Neuronal stem cell (in vitro differentiated cells): ENCODE measurements around the gene SLC5A1.

ENCODE experiments used
- DNase-seq: peaks from one replicate; pipeline ENCODE4 v3.0.0-alpha.2; 2013; ENCODE audit warnings: low spot score
- H2AFZ ChIP-seq: one replicate; pipeline ENCODE4 v1.6.1; 2013; ENCODE audit warnings: mild to moderate bottlenecking, low read length, inconsistent platforms
- H2AK5ac ChIP-seq: 2 replicates; pipeline ENCODE4 v1.6.1; 2013; ENCODE audit warnings: low read depth, mild to moderate bottlenecking, inconsistent platforms, low read length, moderate library complexity, mixed read lengths
- H2BK120ac ChIP-seq: 2 replicates; pipeline ENCODE4 v1.6.1; 2013; ENCODE audit warnings: low read depth, mild to moderate bottlenecking, inconsistent platforms, low read length, moderate library complexity, mixed read lengths
- H2BK12ac ChIP-seq: one replicate; pipeline ENCODE4 v1.6.1; 2013; ENCODE audit warnings: low read length, inconsistent platforms
- H2BK15ac ChIP-seq: 2 replicates; pipeline ENCODE4 v1.6.1; 2013; ENCODE audit warnings: mild to moderate bottlenecking, low read length, inconsistent platforms, mixed read lengths
- H2BK5ac ChIP-seq: one replicate; pipeline ENCODE4 v1.6.1; 2013; ENCODE audit warnings: inconsistent platforms, mild to moderate bottlenecking, low read length, moderate library complexity
- H3K14ac ChIP-seq: one replicate; pipeline ENCODE4 v1.6.1; 2013; ENCODE audit warnings: low read length, inconsistent platforms
- H3K18ac ChIP-seq: 2 replicates; pipeline ENCODE4 v1.6.1; 2013; ENCODE audit warnings: low read length, inconsistent platforms
- H3K23ac ChIP-seq: 2 replicates; pipeline ENCODE4 v1.6.1; 2013; ENCODE audit warnings: low read depth, mild to moderate bottlenecking, mixed read lengths, low read length, inconsistent platforms; ENCODE audit not compliant: poor library complexity
- H3K27ac ChIP-seq: replicated peaks from 3 replicates; pipeline ENCODE4 v1.5.1; 2013; ENCODE audit warnings: low read length, inconsistent platforms
- H3K27me3 ChIP-seq, 3 experiments: 2 replicates each; pipeline ENCODE4 v1.6.1; 2013; ENCODE audit warnings: low read length in 3 of 3, mild to moderate bottlenecking in 2 of 3, inconsistent platforms in 1 of 3, low read depth in 1 of 3, mixed read lengths in 1 of 3, moderate library complexity in 1 of 3; ENCODE audit not compliant: control insufficient read depth in 3 of 3, insufficient read depth in 3 of 3
- H3K36me3 ChIP-seq, 2 donors: replicated peaks in 1 of 2; 2 replicates each; pipeline ENCODE4 v1.6.1; 2013; ENCODE audit warnings: low read length in 2 of 2; ENCODE audit not compliant: control insufficient read depth in 2 of 2, insufficient read depth in 2 of 2
- H3K4ac ChIP-seq: 2 replicates; pipeline ENCODE4 v1.6.1; 2013; ENCODE audit warnings: inconsistent platforms, mild to moderate bottlenecking, low read length, moderate library complexity
- H3K4me1 ChIP-seq, 2 donors: 1 replicate in 1 of 2; 2 replicates in 1 of 2; pipeline ENCODE4 v1.6.1; 2013; ENCODE audit warnings: low read length in 2 of 2, low read depth in 1 of 2; ENCODE audit not compliant: control insufficient read depth in 2 of 2, insufficient read depth in 1 of 2
- H3K4me2 ChIP-seq: one replicate; pipeline ENCODE4 v1.6.1; 2013; ENCODE audit warnings: mild to moderate bottlenecking, low read length, inconsistent platforms; ENCODE audit not compliant: insufficient read depth, poor library complexity, severe bottlenecking
- H3K4me3 ChIP-seq, 2 donors: 2 replicates each; pipeline ENCODE4 v1.5.1; 2013; ENCODE audit warnings: low read length in 2 of 2, mild to moderate bottlenecking in 2 of 2, inconsistent platforms in 1 of 2, moderate library complexity in 1 of 2
- H3K79me1 ChIP-seq: one replicate; pipeline ENCODE4 v1.6.1; 2013; ENCODE audit warnings: low read depth, mild to moderate bottlenecking, inconsistent platforms, low read length, moderate library complexity
- H3K9ac ChIP-seq: one replicate; pipeline ENCODE4 v1.6.1; 2013; ENCODE audit warnings: mild to moderate bottlenecking, low read depth, low read length, inconsistent platforms; ENCODE audit not compliant: poor library complexity
- H3K9me3 ChIP-seq, 2 donors: replicated peaks in 1 of 2; 2 replicates each; pipeline versions ENCODE3 to v1.6.1; 2013; ENCODE audit warnings: low read length in 2 of 2, mild to moderate bottlenecking in 2 of 2, inconsistent platforms in 1 of 2, low read depth in 1 of 2, mixed read lengths in 1 of 2, moderate library complexity in 1 of 2; ENCODE audit not compliant: control insufficient read depth in 2 of 2, insufficient read depth in 1 of 2
- H4K8ac ChIP-seq: one replicate; pipeline ENCODE4 v1.6.1; 2013; ENCODE audit warnings: low read depth, mild to moderate bottlenecking, inconsistent platforms, low read length, moderate library complexity
- H4K91ac ChIP-seq: one replicate; pipeline ENCODE4 v1.6.1; 2013; ENCODE audit warnings: low read length, low read depth, mild to moderate bottlenecking, inconsistent platforms; ENCODE audit not compliant: poor library complexity
- WGBS, 2 donors: extraction: QIAGEN DNeasy Blood & Tissue Kit; methylation state at CpG; one replicate each; pipeline ENCODE4 v1.1.7; 2013; ENCODE audit warnings: missing lambda C conversion rate in 2 of 2, mixed read lengths in 1 of 2; ENCODE audit not compliant: insufficient read length in 2 of 2, insufficient replicate concordance in 1 of 2; ENCODE audit errors: extremely low coverage in 2 of 2; 5-methylcytosine and 5-hydroxymethylcytosine counted together

Gene SLC5A1

DNA sequence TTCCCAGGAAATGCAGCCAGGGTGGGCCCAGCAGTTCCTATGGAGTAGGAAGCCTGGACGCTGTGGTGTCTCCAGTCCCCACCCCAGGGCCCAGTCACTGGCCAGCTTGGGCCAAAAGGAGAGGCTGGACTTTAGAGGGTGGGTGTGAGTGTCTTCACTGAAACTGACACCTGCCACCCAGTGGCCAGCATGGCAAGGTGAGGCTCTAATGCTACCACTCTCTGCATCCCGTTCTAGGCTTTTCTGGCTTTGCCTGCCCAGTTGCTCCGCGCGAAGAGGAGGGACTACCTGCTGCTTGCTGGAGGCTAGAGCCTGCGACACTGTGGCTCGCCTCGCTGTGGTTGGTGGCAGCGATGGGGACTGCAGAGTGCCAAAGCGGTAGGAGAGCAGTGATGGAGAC lies 80.6 kb downstream of the SLC5A1 start:
- Histone ChIP-seq H3K9ac (no peak overlapping the region), H3K36me3 (no peaks in the 10 kb centered on the region), H3K79me1 (no peaks in the 10 kb centered on the region), H4K91ac (peak overlapping the region; percentile 92), H3K4ac (peak overlapping the region; percentile 23), H3K18ac (peak overlapping the region; percentile 84), H3K4me3 (peak overlapping the region in 1 of 2 donors; percentile 3), H3K4me1 (peaks cover 0 to 2% of the 10 kb centered on the region in 2 donors), H2BK5ac (no peak overlapping the region), H2AFZ (no peak overlapping the region), H2BK15ac (peak overlapping the region; percentile 84), H2BK120ac (no peak overlapping the region), H3K27me3 (no peaks in the 10 kb centered on the region), H2BK12ac (peak overlapping the region; percentile 97), H3K27ac (no peak overlapping the region), H3K9me3 (no peaks in the 10 kb centered on the region), H3K4me2 (no peak overlapping the region), H3K14ac (peak overlapping the region; percentile 67), H3K23ac (peak overlapping the region; percentile 37), H4K8ac (no peak overlapping the region), H2AK5ac (peak overlapping the region; percentile 86)
- WGBS, 2 donors, result no CpG with 5 or more reads among the region's 10 CpGs
- DNase-seq, result no peak

DNA sequence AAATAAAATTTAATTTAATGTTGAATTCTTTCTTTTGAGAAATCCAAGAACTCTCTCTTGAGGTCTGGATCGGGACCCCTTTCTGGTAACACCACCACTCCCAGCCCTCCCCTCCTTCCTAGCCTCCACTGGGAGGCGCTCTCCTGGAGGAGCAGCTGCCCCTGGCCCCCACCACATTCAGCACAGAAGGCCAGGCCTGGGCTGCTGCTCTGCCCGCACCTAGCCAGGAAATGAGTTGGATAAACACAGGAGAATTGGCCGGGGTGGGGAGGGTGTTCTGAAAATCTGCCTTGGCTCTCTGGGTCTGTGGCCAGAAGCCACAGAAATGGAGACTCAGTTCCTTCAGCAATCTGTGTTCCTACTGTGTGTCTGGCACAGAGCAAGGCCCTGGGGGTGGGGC lies 84.8 kb downstream of the SLC5A1 start:
- no peak overlapping the region for H3K14ac ChIP-seq
- H4K8ac ChIP-seq, result no peak overlapping the region
- H2AK5ac ChIP-seq, result no peak overlapping the region
- H3K36me3 ChIP-seq, result no peaks in the 10 kb centered on the region
- H2BK12ac ChIP-seq, result no peak overlapping the region
- no peak overlapping the region for H3K4me2 ChIP-seq
- H3K79me1 ChIP-seq, result no peaks in the 10 kb centered on the region
- H3K27me3 ChIP-seq, result no peaks in the 10 kb centered on the region
- H2BK120ac ChIP-seq, result no peak overlapping the region
- no peak overlapping the region for H3K4me3 ChIP-seq
- H3K27ac ChIP-seq, result no peak overlapping the region
- H4K91ac ChIP-seq, result no peak overlapping the region
- peaks cover 0 to 2% of the 10 kb centered on the region in 2 donors for H3K4me1 ChIP-seq
- no peak overlapping the region for H2AFZ ChIP-seq
- WGBS, 2 donors, result no CpG with 5 or more reads among the region's 4 CpGs
- H3K23ac ChIP-seq, result peak overlapping the region; percentile 31
- H3K9me3 ChIP-seq, result no peaks in the 10 kb centered on the region
- H3K18ac ChIP-seq, result peak overlapping the region; percentile 38
- DNase-seq, result no peak
- H2BK5ac ChIP-seq, result no peak overlapping the region
- no peak overlapping the region for H2BK15ac ChIP-seq
- H3K4ac ChIP-seq, result no peak overlapping the region
- no peak overlapping the region for H3K9ac ChIP-seq

DNA sequence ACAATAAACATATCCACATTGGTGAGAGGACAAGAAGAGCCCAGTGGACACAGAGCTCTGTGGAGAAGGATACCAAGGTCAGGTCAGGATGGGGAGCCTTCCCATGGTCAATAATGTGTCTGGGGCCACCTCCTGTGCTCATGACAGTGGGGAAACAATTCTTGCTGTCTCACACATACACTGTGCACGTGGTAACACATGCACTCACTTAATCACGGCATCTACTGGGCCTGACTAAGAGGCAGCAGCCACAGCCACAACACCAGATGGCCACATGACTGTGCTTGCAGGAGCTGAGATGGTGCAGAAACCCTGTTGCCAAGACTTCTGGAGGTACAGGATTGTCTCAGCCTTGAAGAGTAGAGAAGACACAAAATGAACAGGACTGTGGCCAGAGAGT lies 87.4 kb downstream of the SLC5A1 start:
- no peaks in the 10 kb centered on the region for H3K27me3 ChIP-seq
- no peak overlapping the region for H3K4me2 ChIP-seq
- no peaks in the 10 kb centered on the region for H3K4me1 ChIP-seq
- no peaks in the 10 kb centered on the region for H3K79me1 ChIP-seq
- no peak overlapping the region for H3K14ac ChIP-seq
- no peak overlapping the region for H3K9ac ChIP-seq
- no CpG with 5 or more reads among the region's 2 CpGs for WGBS, 2 donors
- H2BK120ac ChIP-seq, result no peak overlapping the region
- no peak overlapping the region for H3K4me3 ChIP-seq
- no peak overlapping the region for H3K27ac ChIP-seq
- H2BK15ac ChIP-seq, result no peak overlapping the region
- H3K9me3 ChIP-seq, result no peaks in the 10 kb centered on the region
- H3K18ac ChIP-seq, result no peak overlapping the region
- no peak overlapping the region for H3K23ac ChIP-seq
- DNase-seq, result no peak
- H3K36me3 ChIP-seq, result no peaks in the 10 kb centered on the region
- no peak overlapping the region for H4K91ac ChIP-seq
- no peak overlapping the region for H2BK12ac ChIP-seq
- H2AK5ac ChIP-seq, result no peak overlapping the region
- H4K8ac ChIP-seq, result no peak overlapping the region
- H3K4ac ChIP-seq, result no peak overlapping the region
- H2BK5ac ChIP-seq, result no peak overlapping the region
- H2AFZ ChIP-seq, result no peak overlapping the region

- Histone ChIP-seq H2BK15ac (no peak overlapping the region), H3K4me3 (no peak overlapping the region), H3K14ac (no peak overlapping the region), H3K4ac (no peak overlapping the region), H3K27ac (no peak overlapping the region), H4K8ac (no peak overlapping the region), H3K9me3 (no peaks in the 10 kb centered on the region), H2BK12ac (no peak overlapping the region), H3K9ac (no peak overlapping the region), H3K18ac (no peak overlapping the region), H3K23ac (peak overlapping the region; percentile 68), H3K27me3 (no peaks in the 10 kb centered on the region), H2AFZ (no peak overlapping the region), H3K79me1 (no peaks in the 10 kb centered on the region), H3K36me3 (no peaks in the 10 kb centered on the region), H3K4me1 (no peaks in the 10 kb centered on the region), H2BK5ac (no peak overlapping the region), H2BK120ac (no peak overlapping the region), H2AK5ac (no peak overlapping the region), H3K4me2 (no peak overlapping the region), H4K91ac (no peak overlapping the region)
- no CpG with 5 or more reads among the region's 11 CpGs for WGBS, 2 donors
- no peak for DNase-seq
Measured at GRCh38 chr22:32132126-32132525, 89.1 kb downstream of the SLC5A1 start.
